GM21619 (cell line): ENCODE results near the gene KRTAP10-2.
"Not testable (repeated sequence)": the region's sequence is repeated elsewhere in the genome, so short reads cannot be mapped to it uniquely, and the experiment has no call there.

Experiments
- ATAC-seq: cut with Tn5 transposase; IDR thresholded peaks from one replicate; pipeline ENCODE4 v1.9.1; 2021; ENCODE audit not compliant: unreplicated experiment

The KRTAP10-2 gene

GRCh38 chr21:44551340-44551961 is at the start of gene KRTAP10-2:
Gene KRTAP10-2, minus strand, starts transcription at chr21:44551505. Its CDS starts 47 bp downstream, at chr21:44551458.
- no peak for ATAC-seq

GRCh38 chr21:44601091-44601490 is 49.8 kb upstream of the KRTAP10-2 start:
- ATAC-seq, result not testable (repeated sequence)

- not testable (repeated sequence) for ATAC-seq
Observed at GRCh38 chr21:44600118-44600978, 49.0 kb upstream of the KRTAP10-2 start, which contains the start of gene KRTAP10-7. Gene KRTAP10-7, plus strand, starts transcription at chr21:44600597. Its CDS starts 25 bp downstream, at chr21:44600622.

GRCh38 chr21:44599264-44600029 is 48.1 kb upstream of the KRTAP10-2 start:
- no peak for ATAC-seq

GRCh38 chr21:44598061-44598460 is 46.8 kb upstream of the KRTAP10-2 start:
- no peak for ATAC-seq

- ATAC-seq, result no peak
Observed at GRCh38 chr21:44596068-44596725, 44.9 kb upstream of the KRTAP10-2 start.

- no peak for ATAC-seq
Observed at GRCh38 chr21:44595524-44595923, 44.2 kb upstream of the KRTAP10-2 start.

GRCh38 chr21:44594406-44594916 is 43.2 kb upstream of the KRTAP10-2 start:
- no peak for ATAC-seq

GRCh38 chr21:44593598-44594405 is 42.5 kb upstream of the KRTAP10-2 start:
- ATAC-seq, result no peak

GRCh38 chr21:44592446-44593311 is 41.4 kb upstream of the KRTAP10-2 start, which contains the start of gene KRTAP10-6:
Gene KRTAP10-6, minus strand, starts transcription at chr21:44592505. Its CDS starts 21 bp downstream, at chr21:44592484.
- ATAC-seq, result no peak

- not testable (repeated sequence) for ATAC-seq
Observed at GRCh38 chr21:44591801-44592130, 40.5 kb upstream of the KRTAP10-2 start.

- ATAC-seq, result not testable (repeated sequence)
Observed at GRCh38 chr21:44590897-44591800, 39.8 kb upstream of the KRTAP10-2 start.

GRCh38 chr21:44590311-44590721 is 39.0 kb upstream of the KRTAP10-2 start:
- ATAC-seq, result no peak

GRCh38 chr21:44589586-44590305 is 38.4 kb upstream of the KRTAP10-2 start:
- ATAC-seq, result no peak

GRCh38 chr21:44589094-44589493 is 37.8 kb upstream of the KRTAP10-2 start:
- ATAC-seq, result no peak

GRCh38 chr21:44585892-44586291 is 34.6 kb upstream of the KRTAP10-2 start:
- no peak for ATAC-seq

GRCh38 chr21:44583800-44584147 is 32.5 kb upstream of the KRTAP10-2 start:
- no peak for ATAC-seq
